ENCODE data around the gene NFIA.

Gene NFIA

GRCh38 chr1:61190618-61191432 lies 108.5 kb downstream of the NFIA start:
- DNase-seq (ENCODE audit: low read depth, low spot score), result no peak
- no peak overlapping the region for H3K4me3 ChIP-seq (ENCODE audit: low read length)

- H3K4me3 ChIP-seq (ENCODE audit: low read length), result no peak overlapping the region
- no peak for DNase-seq (ENCODE audit: low read depth, low spot score)
Observed at GRCh38 chr1:61191433-61191720, 109.0 kb downstream of the NFIA start.

- DNase-seq (ENCODE audit: low read depth, low spot score), result no peak
- no peak overlapping the region for H3K4me3 ChIP-seq (ENCODE audit: low read length)
Observed at GRCh38 chr1:61192663-61193330, 110.4 kb downstream of the NFIA start.

GRCh38 chr1:61193808-61194207 lies 111.4 kb downstream of the NFIA start:
- no peak overlapping the region for H3K4me3 ChIP-seq (ENCODE audit: low read length)
- DNase-seq (ENCODE audit: low read depth, low spot score), result no peak

GRCh38 chr1:61198554-61198953 lies 116.2 kb downstream of the NFIA start:
- no peak overlapping the region for H3K4me3 ChIP-seq (ENCODE audit: low read length)
- DNase-seq (ENCODE audit: low read depth, low spot score), result no peak

- DNase-seq (ENCODE audit: low read depth, low spot score), result no peak
- no peak overlapping the region for H3K4me3 ChIP-seq (ENCODE audit: low read length)
Observed at GRCh38 chr1:61201035-61201434, 118.7 kb downstream of the NFIA start.

GRCh38 chr1:61202854-61203598 lies 120.7 kb downstream of the NFIA start:
- no peak for DNase-seq (ENCODE audit: low read depth, low spot score)
- H3K4me3 ChIP-seq (ENCODE audit: low read length), result no peak overlapping the region

GRCh38 chr1:61204528-61204927 lies 122.2 kb downstream of the NFIA start:
- DNase-seq (ENCODE audit: low read depth, low spot score), result no peak

GRCh38 chr1:61207416-61207815 lies 125.1 kb downstream of the NFIA start:
- no peak for DNase-seq (ENCODE audit: low read depth, low spot score)
- no peak overlapping the region for H3K4me3 ChIP-seq (ENCODE audit: low read length)

More at GRCh38 chr1:61204528-61204927, 122.2 kb downstream of the NFIA start:
- H3K4me3 ChIP-seq (ENCODE audit: low read length), result no peak overlapping the region

GRCh38 chr1:61208172-61208571 lies 125.8 kb downstream of the NFIA start:
- DNase-seq (ENCODE audit: low read depth, low spot score), result no peak
- H3K4me3 ChIP-seq (ENCODE audit: low read length), result no peak overlapping the region

- DNase-seq (ENCODE audit: low read depth, low spot score), result no peak
- H3K4me3 ChIP-seq (ENCODE audit: low read length), result no peak overlapping the region
Observed at GRCh38 chr1:61208831-61209230, 126.5 kb downstream of the NFIA start.

GRCh38 chr1:61210435-61211154 lies 128.2 kb downstream of the NFIA start:
- DNase-seq (ENCODE audit: low read depth, low spot score), result no peak
- H3K4me3 ChIP-seq (ENCODE audit: low read length), result no peak overlapping the region

- no peak for DNase-seq (ENCODE audit: low read depth, low spot score)
- H3K4me3 ChIP-seq (ENCODE audit: low read length), result no peak overlapping the region
Observed at GRCh38 chr1:61213245-61214011, 131.1 kb downstream of the NFIA start.

GRCh38 chr1:61215119-61215518 lies 132.8 kb downstream of the NFIA start:
- DNase-seq (ENCODE audit: low read depth, low spot score), result no peak

GRCh38 chr1:61215676-61216289 lies 133.4 kb downstream of the NFIA start:
- H3K4me3 ChIP-seq (ENCODE audit: low read length), result no peak overlapping the region
- DNase-seq (ENCODE audit: low read depth, low spot score), result no peak

More at GRCh38 chr1:61215119-61215518, 132.8 kb downstream of the NFIA start:
- H3K4me3 ChIP-seq (ENCODE audit: low read length), result no peak overlapping the region

GRCh38 chr1:61220536-61220935 lies 138.2 kb downstream of the NFIA start:
- no peak overlapping the region for H3K4me3 ChIP-seq (ENCODE audit: low read length)

GRCh38 chr1:61221642-61222041 lies 139.3 kb downstream of the NFIA start:
- no peak overlapping the region for H3K4me3 ChIP-seq (ENCODE audit: low read length)

More at GRCh38 chr1:61220536-61220935, 138.2 kb downstream of the NFIA start:
- DNase-seq (ENCODE audit: low read depth, low spot score), result no peak

GRCh38 chr1:61222240-61222639 lies 139.9 kb downstream of the NFIA start:
- no peak overlapping the region for H3K4me3 ChIP-seq (ENCODE audit: low read length)
- DNase-seq (ENCODE audit: low read depth, low spot score), result no peak

More at GRCh38 chr1:61221642-61222041, 139.3 kb downstream of the NFIA start:
- DNase-seq (ENCODE audit: low read depth, low spot score), result no peak
